ENCODE measurements around the gene FUBP3. TPM values are rescaled to one million over a fixed set of nuclear protein-coding genes. Genes with fewer than 3 reads are reported as not detected.

The FUBP3 gene
- total RNA-seq, 1 donor from 2014 or later, result 50.6 TPM

DNA sequence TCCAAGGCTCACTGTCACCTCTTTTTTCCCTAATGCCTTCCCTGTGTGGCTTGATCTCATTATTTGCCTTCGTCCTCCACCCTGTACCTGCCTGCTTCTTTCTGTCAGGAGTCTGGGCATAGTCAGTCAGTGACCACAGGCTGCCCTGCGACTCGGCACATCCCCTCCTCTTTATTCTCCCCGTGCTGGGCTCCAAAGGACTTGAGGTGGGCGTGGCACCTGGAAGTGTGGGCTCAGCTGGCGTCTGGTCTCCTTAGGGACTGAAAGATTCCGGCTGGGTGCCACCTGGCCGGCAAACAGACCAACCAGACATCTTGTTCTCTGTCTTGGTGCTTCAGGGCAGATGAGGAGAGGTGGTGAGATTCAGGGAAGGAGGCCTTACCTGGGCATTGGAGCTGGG, 55.4 kb downstream of the FUBP3 start:
- Mint-ChIP-seq H3K9me3 (no peaks in the 10 kb centered on the region), H3K36me3 (ENCODE audit: low read depth) (peaks cover 25% of the 10 kb centered on the region), H3K27me3 (ENCODE audit: low read depth) (no peaks in the 10 kb centered on the region), H3K4me1 (ENCODE audit: low read depth) (no peaks in the 10 kb centered on the region), H3K27ac (no peak overlapping the region), H3K4me3 (ENCODE audit: low read depth) (no peak overlapping the region)
- intact Hi-C loops (cut with micrococcal nuclease), result no loop called here
- DNase-seq (ENCODE audit: low spot score), result no peak

DNA sequence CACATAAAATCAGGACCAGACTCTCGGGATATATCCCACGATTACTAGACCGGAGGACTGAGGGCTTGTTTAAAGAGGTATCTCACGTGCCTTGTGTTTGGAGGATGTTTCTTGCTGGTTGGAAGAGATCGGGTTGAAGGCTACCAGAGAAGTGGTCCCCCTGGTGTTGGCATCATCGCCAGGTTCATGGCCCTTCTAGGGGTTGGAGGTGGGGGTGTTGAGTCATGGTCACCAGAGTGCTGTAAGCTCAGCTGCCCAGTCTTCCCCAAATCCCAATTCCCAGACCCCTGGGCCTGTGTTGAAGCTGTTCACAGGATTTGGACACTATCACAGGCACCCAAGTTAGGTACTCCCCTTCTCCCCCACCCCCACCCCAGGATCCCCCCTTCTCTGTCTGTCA, 55.9 kb downstream of the FUBP3 start:
- no peaks in the 10 kb centered on the region for H3K9me3 Mint-ChIP-seq
- peaks cover 23% of the 10 kb centered on the region for H3K36me3 Mint-ChIP-seq (ENCODE audit: low read depth)
- no peaks in the 10 kb centered on the region for H3K27me3 Mint-ChIP-seq (ENCODE audit: low read depth)
- intact Hi-C loops (cut with micrococcal nuclease), result no loop called here
- no peak for DNase-seq (ENCODE audit: low spot score)
- no peak overlapping the region for H3K27ac Mint-ChIP-seq
- no peak overlapping the region for H3K4me3 Mint-ChIP-seq (ENCODE audit: low read depth)
- no peaks in the 10 kb centered on the region for H3K4me1 Mint-ChIP-seq (ENCODE audit: low read depth)

- no peak for DNase-seq (ENCODE audit: low spot score)
- no peaks in the 10 kb centered on the region for H3K4me1 Mint-ChIP-seq (ENCODE audit: low read depth)
- no peaks in the 10 kb centered on the region for H3K27me3 Mint-ChIP-seq (ENCODE audit: low read depth)
- H3K36me3 Mint-ChIP-seq (ENCODE audit: low read depth), result peaks cover 20% of the 10 kb centered on the region
- no peak overlapping the region for H3K4me3 Mint-ChIP-seq (ENCODE audit: low read depth)
- H3K27ac Mint-ChIP-seq, result no peak overlapping the region
- no peaks in the 10 kb centered on the region for H3K9me3 Mint-ChIP-seq
- intact Hi-C loops (cut with micrococcal nuclease), result no loop called here
Measured at GRCh38 chr9:130635721-130636647, 56.6 kb downstream of the FUBP3 start.

- H3K27ac Mint-ChIP-seq, result no peak overlapping the region
- H3K9me3 Mint-ChIP-seq, result no peaks in the 10 kb centered on the region
- intact Hi-C loops (cut with micrococcal nuclease), result no loop called here
- peaks cover 19% of the 10 kb centered on the region for H3K36me3 Mint-ChIP-seq (ENCODE audit: low read depth)
- DNase-seq (ENCODE audit: low spot score), result no peak
- H3K4me3 Mint-ChIP-seq (ENCODE audit: low read depth), result no peak overlapping the region
- no peaks in the 10 kb centered on the region for H3K4me1 Mint-ChIP-seq (ENCODE audit: low read depth)
- H3K27me3 Mint-ChIP-seq (ENCODE audit: low read depth), result no peaks in the 10 kb centered on the region
Measured at GRCh38 chr9:130636648-130637020, 57.3 kb downstream of the FUBP3 start.

- no peaks in the 10 kb centered on the region for H3K9me3 Mint-ChIP-seq
- H3K27me3 Mint-ChIP-seq (ENCODE audit: low read depth), result no peaks in the 10 kb centered on the region
- intact Hi-C loops (cut with micrococcal nuclease), result no loop called here
- H3K4me1 Mint-ChIP-seq (ENCODE audit: low read depth), result no peaks in the 10 kb centered on the region
- H3K36me3 Mint-ChIP-seq (ENCODE audit: low read depth), result peaks cover 8% of the 10 kb centered on the region
- DNase-seq (ENCODE audit: low spot score), result no peak
- H3K4me3 Mint-ChIP-seq (ENCODE audit: low read depth), result no peak overlapping the region
- H3K27ac Mint-ChIP-seq, result no peak overlapping the region
Measured at GRCh38 chr9:130638284-130639123, 59.1 kb downstream of the FUBP3 start.

GRCh38 chr9:130639124-130639765, 59.9 kb downstream of the FUBP3 start:
- intact Hi-C loops (cut with micrococcal nuclease), result no loop called here
- Mint-ChIP-seq H3K36me3 (ENCODE audit: low read depth) (peaks cover 7% of the 10 kb centered on the region), H3K27me3 (ENCODE audit: low read depth) (no peaks in the 10 kb centered on the region), H3K27ac (no peak overlapping the region), H3K4me1 (ENCODE audit: low read depth) (no peaks in the 10 kb centered on the region), H3K9me3 (no peaks in the 10 kb centered on the region), H3K4me3 (ENCODE audit: low read depth) (no peak overlapping the region)
- DNase-seq (ENCODE audit: low spot score), result no peak

- no peaks in the 10 kb centered on the region for H3K27me3 Mint-ChIP-seq (ENCODE audit: low read depth)
- DNase-seq (ENCODE audit: low spot score), result no peak
- no peaks in the 10 kb centered on the region for H3K4me1 Mint-ChIP-seq (ENCODE audit: low read depth)
- peaks cover 7% of the 10 kb centered on the region for H3K36me3 Mint-ChIP-seq (ENCODE audit: low read depth)
- intact Hi-C loops (cut with micrococcal nuclease), result no loop called here
- H3K4me3 Mint-ChIP-seq (ENCODE audit: low read depth), result no peak overlapping the region
- H3K27ac Mint-ChIP-seq, result no peak overlapping the region
- H3K9me3 Mint-ChIP-seq, result no peaks in the 10 kb centered on the region
Measured at GRCh38 chr9:130639866-130640555, 60.6 kb downstream of the FUBP3 start.

GRCh38 chr9:130640681-130641080, 61.3 kb downstream of the FUBP3 start:
- H3K4me3 Mint-ChIP-seq (ENCODE audit: low read depth), result no peak overlapping the region
- intact Hi-C loops (cut with micrococcal nuclease), result no loop called here
- no peaks in the 10 kb centered on the region for H3K9me3 Mint-ChIP-seq
- no peaks in the 10 kb centered on the region for H3K4me1 Mint-ChIP-seq (ENCODE audit: low read depth)
- peaks cover 7% of the 10 kb centered on the region for H3K36me3 Mint-ChIP-seq (ENCODE audit: low read depth)
- DNase-seq (ENCODE audit: low spot score), result no peak
- H3K27ac Mint-ChIP-seq, result no peak overlapping the region
- no peaks in the 10 kb centered on the region for H3K27me3 Mint-ChIP-seq (ENCODE audit: low read depth)

DNA sequence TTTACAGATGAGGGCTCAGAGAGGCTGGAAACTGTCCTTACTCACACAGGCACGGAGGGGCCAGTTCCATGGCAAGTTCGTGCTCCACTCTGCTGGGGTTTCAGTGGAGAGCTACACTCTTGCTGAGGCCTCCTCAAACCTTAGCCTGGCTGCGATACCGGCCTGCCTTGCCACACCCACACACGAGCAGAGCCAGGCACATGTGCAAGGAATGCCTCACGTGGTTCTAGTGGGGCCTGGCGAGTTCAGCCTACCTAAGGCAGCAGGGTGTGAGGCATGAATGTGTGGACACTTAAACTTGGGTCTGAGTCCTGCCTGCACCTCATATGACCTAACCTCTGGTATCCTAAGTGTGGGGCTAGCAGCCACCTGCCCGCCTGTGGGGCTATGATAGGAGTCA, 63.5 kb downstream of the FUBP3 start:
- no peak overlapping the region for H3K4me3 Mint-ChIP-seq (ENCODE audit: low read depth)
- H3K27me3 Mint-ChIP-seq (ENCODE audit: low read depth), result no peaks in the 10 kb centered on the region
- H3K9me3 Mint-ChIP-seq, result no peaks in the 10 kb centered on the region
- intact Hi-C loops (cut with micrococcal nuclease), result no loop called here
- no peak overlapping the region for H3K27ac Mint-ChIP-seq
- no peak for DNase-seq (ENCODE audit: low spot score)
- H3K4me1 Mint-ChIP-seq (ENCODE audit: low read depth), result no peaks in the 10 kb centered on the region
- H3K36me3 Mint-ChIP-seq (ENCODE audit: low read depth), result peaks cover 4% of the 10 kb centered on the region

DNA sequence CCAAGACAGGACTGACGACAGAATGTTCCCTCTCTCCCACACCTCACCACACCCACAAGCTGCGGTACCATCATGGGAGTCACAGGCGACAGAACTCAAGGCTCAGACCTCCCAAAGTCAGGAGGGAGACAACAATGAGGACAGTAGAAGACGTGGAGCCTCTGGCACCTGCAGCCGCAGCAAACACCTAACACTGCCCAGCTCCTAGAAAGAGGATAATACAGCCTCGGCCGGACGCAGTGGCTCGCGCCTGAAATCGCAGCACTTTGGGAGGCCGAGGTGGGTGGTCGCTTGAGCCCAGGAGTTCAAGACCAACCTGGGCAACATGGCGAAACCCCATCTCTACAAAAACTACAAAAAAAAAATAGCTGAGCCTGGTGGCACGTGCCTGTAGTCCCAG, 71.8 kb downstream of the FUBP3 start:
- H3K4me3 Mint-ChIP-seq (ENCODE audit: low read depth), result no peak overlapping the region
- peaks cover 18% of the 10 kb centered on the region for H3K27me3 Mint-ChIP-seq (ENCODE audit: low read depth)
- no peaks in the 10 kb centered on the region for H3K4me1 Mint-ChIP-seq (ENCODE audit: low read depth)
- intact Hi-C loops (cut with micrococcal nuclease), result no loop called here
- no peaks in the 10 kb centered on the region for H3K9me3 Mint-ChIP-seq
- H3K36me3 Mint-ChIP-seq (ENCODE audit: low read depth), result no peaks in the 10 kb centered on the region
- H3K27ac Mint-ChIP-seq, result no peak overlapping the region
- DNase-seq (ENCODE audit: low spot score), result no peak

DNA sequence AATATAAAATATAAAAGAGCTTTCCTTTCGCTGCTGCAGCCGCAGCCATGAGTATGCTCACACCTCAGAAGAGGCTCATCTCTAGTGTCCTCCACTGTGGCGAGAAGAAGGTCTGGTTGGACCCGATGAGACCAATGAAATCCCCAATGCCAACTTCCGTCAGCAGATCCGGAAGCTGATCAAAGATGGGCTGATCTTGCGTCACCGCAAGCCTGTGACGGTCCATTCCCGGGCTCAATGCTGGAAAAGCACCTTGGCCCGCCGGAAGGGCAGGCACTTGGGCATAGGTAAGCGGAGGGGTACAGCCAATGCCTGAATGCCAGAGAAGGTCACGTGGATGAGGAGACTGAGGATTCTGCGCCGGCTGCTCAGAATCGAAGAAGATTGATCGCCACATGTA, 72.4 kb downstream of the FUBP3 start:
- H3K4me1 Mint-ChIP-seq (ENCODE audit: low read depth), result no peaks in the 10 kb centered on the region
- no peak overlapping the region for H3K4me3 Mint-ChIP-seq (ENCODE audit: low read depth)
- no peak overlapping the region for H3K27ac Mint-ChIP-seq
- intact Hi-C loops (cut with micrococcal nuclease), result no loop called here
- peaks cover 22% of the 10 kb centered on the region for H3K27me3 Mint-ChIP-seq (ENCODE audit: low read depth)
- DNase-seq (ENCODE audit: low spot score), result no peak
- no peaks in the 10 kb centered on the region for H3K9me3 Mint-ChIP-seq
- no peaks in the 10 kb centered on the region for H3K36me3 Mint-ChIP-seq (ENCODE audit: low read depth)

DNA sequence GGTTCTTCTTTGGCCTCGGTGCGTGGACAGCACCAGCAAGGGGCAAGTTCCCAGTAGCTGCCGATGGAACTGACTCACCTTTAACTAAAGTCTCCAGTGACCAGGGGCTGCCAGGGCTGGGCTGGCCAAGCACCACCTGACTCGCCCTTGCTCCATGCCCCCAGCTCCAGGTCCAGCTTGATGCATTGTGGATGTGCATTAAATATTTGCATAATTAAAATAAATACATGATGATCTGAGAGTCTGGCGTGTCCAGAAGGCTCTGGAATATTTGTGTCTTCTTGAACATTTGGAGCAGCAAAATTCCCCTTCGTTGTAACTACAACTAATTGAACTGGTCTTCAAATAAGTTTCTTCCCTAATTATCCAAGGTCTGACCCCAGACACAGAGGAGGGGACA, 75.5 kb downstream of the FUBP3 start:
- H3K4me3 Mint-ChIP-seq (ENCODE audit: low read depth), result no peak overlapping the region
- H3K36me3 Mint-ChIP-seq (ENCODE audit: low read depth), result no peaks in the 10 kb centered on the region
- no peaks in the 10 kb centered on the region for H3K4me1 Mint-ChIP-seq (ENCODE audit: low read depth)
- H3K27me3 Mint-ChIP-seq (ENCODE audit: low read depth), result peaks cover 43% of the 10 kb centered on the region
- DNase-seq (ENCODE audit: low spot score), result no peak
- no peaks in the 10 kb centered on the region for H3K9me3 Mint-ChIP-seq
- intact Hi-C loops (cut with micrococcal nuclease), result no loop called here
- no peak overlapping the region for H3K27ac Mint-ChIP-seq
